Measurements from ENCODE around the gene AVEN.

AVEN gene

GRCh38 chr15:34070003-34070402, 31.0 kb upstream of the AVEN start:
- TF ChIP-seq POLR2AphosphoS5 (IDR thresholded peaks at IDR 0.05; ENCODE audit: low read depth, low read length) = no peak
- TF ChIP-seq, protein P1, sequence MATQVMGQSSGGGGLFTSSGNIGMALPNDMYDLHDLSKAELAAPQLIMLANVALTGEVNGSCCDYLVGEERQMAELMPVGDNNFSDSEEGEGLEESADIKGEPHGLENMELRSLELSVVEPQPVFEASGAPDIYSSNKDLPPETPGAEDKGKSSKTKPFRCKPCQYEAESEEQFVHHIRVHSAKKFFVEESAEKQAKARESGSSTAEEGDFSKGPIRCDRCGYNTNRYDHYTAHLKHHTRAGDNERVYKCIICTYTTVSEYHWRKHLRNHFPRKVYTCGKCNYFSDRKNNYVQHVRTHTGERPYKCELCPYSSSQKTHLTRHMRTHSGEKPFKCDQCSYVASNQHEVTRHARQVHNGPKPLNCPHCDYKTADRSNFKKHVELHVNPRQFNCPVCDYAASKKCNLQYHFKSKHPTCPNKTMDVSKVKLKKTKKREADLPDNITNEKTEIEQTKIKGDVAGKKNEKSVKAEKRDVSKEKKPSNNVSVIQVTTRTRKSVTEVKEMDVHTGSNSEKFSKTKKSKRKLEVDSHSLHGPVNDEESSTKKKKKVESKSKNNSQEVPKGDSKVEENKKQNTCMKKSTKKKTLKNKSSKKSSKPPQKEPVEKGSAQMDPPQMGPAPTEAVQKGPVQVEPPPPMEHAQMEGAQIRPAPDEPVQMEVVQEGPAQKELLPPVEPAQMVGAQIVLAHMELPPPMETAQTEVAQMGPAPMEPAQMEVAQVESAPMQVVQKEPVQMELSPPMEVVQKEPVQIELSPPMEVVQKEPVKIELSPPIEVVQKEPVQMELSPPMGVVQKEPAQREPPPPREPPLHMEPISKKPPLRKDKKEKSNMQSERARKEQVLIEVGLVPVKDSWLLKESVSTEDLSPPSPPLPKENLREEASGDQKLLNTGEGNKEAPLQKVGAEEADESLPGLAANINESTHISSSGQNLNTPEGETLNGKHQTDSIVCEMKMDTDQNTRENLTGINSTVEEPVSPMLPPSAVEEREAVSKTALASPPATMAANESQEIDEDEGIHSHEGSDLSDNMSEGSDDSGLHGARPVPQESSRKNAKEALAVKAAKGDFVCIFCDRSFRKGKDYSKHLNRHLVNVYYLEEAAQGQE (IDR thresholded peaks at IDR 0.05; ENCODE audit: insufficient read depth in 1 of 2, low read depth in 2 of 2, low read length in 2 of 2) = no peak
- no peak for TF ChIP-seq TAF1 (IDR thresholded peaks at IDR 0.05; ENCODE audit: borderline replicate concordance, insufficient read depth, low read length)
- TF ChIP-seq SIN3A (IDR thresholded peaks at IDR 0.05; ENCODE audit: borderline replicate concordance, insufficient read depth, low read length) = no peak
- TF ChIP-seq FOXP2 (optimal IDR thresholded peaks at IDR 0.05; ENCODE audit: borderline replicate concordance, extremely low read depth, extremely low read length, insufficient read depth) = no peak

DNA sequence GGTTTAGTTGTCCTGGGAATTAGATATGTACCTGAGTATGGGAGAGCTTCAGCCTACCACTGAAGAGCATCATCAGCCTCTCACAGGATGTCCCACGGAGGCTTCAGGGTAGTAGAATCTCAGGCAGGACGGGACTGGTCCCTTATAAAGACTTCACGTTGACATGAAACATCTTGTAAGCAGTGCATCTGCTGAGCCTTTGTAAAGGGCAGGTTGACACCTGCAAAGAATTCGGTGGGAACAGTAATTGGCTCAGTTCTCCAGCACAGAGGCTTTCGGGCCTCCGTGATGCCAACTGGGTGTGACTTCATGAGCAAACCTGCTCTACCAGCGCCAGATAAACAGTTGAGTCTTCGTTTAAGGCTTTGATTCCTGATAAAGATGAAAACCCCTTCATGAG, 26.9 kb upstream of the AVEN start:
- TF ChIP-seq POLR2AphosphoS5 (IDR thresholded peaks at IDR 0.05; ENCODE audit: low read depth, low read length) (no peak), TAF1 (IDR thresholded peaks at IDR 0.05; ENCODE audit: borderline replicate concordance, insufficient read depth, low read length) (no peak), SIN3A (IDR thresholded peaks at IDR 0.05; ENCODE audit: borderline replicate concordance, insufficient read depth, low read length) (no peak), FOXP2 (optimal IDR thresholded peaks at IDR 0.05; ENCODE audit: borderline replicate concordance, extremely low read depth, extremely low read length, insufficient read depth) (no peak)
- TF ChIP-seq, protein P1 (IDR thresholded peaks at IDR 0.05; ENCODE audit: insufficient read depth in 1 of 2, low read depth in 2 of 2, low read length in 2 of 2) = no peak

DNA sequence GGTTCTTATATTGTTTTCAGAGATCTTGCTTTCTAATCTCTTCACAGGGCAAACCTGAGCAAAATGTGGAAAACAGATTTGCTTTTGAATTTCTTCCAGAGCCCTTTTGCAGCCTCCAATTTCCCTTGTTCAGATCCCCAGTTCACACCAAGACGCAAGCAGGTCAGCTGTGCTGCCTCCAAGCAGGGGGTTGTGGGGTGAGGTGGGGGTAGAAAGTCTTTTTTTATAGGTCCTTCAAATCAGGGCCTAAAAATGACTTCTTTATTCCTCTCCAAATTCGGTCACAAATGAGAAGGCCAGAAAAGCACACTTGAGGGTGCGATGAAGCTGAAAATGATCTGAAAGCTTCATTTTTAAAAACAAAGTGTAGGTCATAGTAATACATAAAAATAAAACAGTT, 26.3 kb upstream of the AVEN start:
- no peak for TF ChIP-seq TAF1 (IDR thresholded peaks at IDR 0.05; ENCODE audit: borderline replicate concordance, insufficient read depth, low read length)
- TF ChIP-seq, protein P1 (IDR thresholded peaks at IDR 0.05; ENCODE audit: insufficient read depth in 1 of 2, low read depth in 2 of 2, low read length in 2 of 2) = no peak
- TF ChIP-seq POLR2AphosphoS5 (IDR thresholded peaks at IDR 0.05; ENCODE audit: low read depth, low read length) = no peak
- no peak for TF ChIP-seq FOXP2 (optimal IDR thresholded peaks at IDR 0.05; ENCODE audit: borderline replicate concordance, extremely low read depth, extremely low read length, insufficient read depth)
- no peak for TF ChIP-seq SIN3A (IDR thresholded peaks at IDR 0.05; ENCODE audit: borderline replicate concordance, insufficient read depth, low read length)

DNA sequence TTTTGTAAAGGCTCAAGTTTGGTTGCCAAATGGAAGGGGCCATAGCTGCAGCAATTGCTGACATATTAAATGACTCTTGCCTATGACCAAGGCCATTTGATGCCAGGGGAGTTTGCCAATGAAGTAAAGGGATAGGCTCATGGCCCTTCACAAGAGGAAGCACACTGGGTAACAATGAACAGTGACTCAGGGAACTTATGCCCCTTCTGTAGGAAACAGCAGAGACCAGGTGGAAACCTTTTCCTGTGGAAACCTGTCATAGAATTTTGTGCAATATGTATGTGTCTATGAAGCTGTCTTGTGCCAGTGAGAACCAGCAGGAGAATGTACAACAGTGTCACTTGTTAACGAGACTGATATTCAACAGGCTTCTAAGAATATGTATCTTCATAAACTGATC, 25.4 kb upstream of the AVEN start:
- no peak for TF ChIP-seq POLR2AphosphoS5 (IDR thresholded peaks at IDR 0.05; ENCODE audit: low read depth, low read length)
- TF ChIP-seq, protein P1 (IDR thresholded peaks at IDR 0.05; ENCODE audit: insufficient read depth in 1 of 2, low read depth in 2 of 2, low read length in 2 of 2) = no peak
- TF ChIP-seq FOXP2 (optimal IDR thresholded peaks at IDR 0.05; ENCODE audit: borderline replicate concordance, extremely low read depth, extremely low read length, insufficient read depth) = no peak

- TF ChIP-seq TAF1 (IDR thresholded peaks at IDR 0.05; ENCODE audit: borderline replicate concordance, insufficient read depth, low read length) (no peak), SIN3A (IDR thresholded peaks at IDR 0.05; ENCODE audit: borderline replicate concordance, insufficient read depth, low read length) (no peak), POLR2AphosphoS5 (IDR thresholded peaks at IDR 0.05; ENCODE audit: low read depth, low read length) (no peak), FOXP2 (optimal IDR thresholded peaks at IDR 0.05; ENCODE audit: borderline replicate concordance, extremely low read depth, extremely low read length, insufficient read depth) (no peak)
- TF ChIP-seq, protein P1 (IDR thresholded peaks at IDR 0.05; ENCODE audit: insufficient read depth in 1 of 2, low read depth in 2 of 2, low read length in 2 of 2) = no peak
Observed at GRCh38 chr15:34059946-34060345, 20.9 kb upstream of the AVEN start.

Measured in PFSK-1 (cell line).